Measurements from ENCODE around the gene TOP3B. TPM values are rescaled to one million over a fixed set of nuclear protein-coding genes. Genes with fewer than 3 reads are reported as not detected.

Gene TOP3B
- total RNA-seq, 2 experiments from 2014 or later = 33.6 to 34.0 TPM

DNA sequence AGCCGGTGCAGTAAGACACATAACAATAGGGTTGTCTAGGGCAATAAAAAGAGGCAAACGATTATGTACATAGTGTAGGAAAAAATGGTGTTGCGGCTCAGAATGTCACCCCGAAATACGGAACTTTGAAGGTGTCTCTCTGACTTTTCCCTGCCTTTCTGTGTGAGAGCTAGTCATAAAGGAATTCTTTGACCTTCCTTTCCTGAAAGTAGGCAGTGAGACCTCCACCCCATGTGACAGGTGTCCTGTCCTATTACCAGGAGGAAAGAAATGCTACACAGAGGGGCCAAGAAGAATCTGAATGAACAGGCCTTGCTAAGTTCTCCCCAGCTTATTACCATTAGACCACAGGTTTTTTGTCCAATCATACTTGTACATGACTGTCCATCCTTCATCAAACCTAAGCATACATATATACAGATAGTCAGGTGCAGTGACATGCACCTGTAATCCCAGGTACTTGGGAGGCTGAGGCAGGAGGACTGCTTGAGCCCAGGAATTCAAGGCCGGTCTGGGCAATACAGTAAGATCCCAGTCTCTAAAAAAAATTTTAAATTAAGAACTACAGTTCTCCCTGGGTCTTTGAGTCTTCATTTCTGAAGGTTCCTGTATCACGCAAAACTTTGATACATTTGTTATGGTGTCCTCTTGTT, 16.1 kb upstream of the TOP3B start:
- Mint-ChIP-seq H3K4me3 (no peak overlapping the region), H3K9me3 (no peaks in the 10 kb centered on the region), H3K27me3 (peaks cover 2% of the 10 kb centered on the region), H3K4me1 (ENCODE audit: low read depth) (no peaks in the 10 kb centered on the region), H3K36me3 (ENCODE audit: low read depth) (no peaks in the 10 kb centered on the region), H3K27ac (no peak overlapping the region)
- intact Hi-C loops (cut with micrococcal nuclease) = no loop called here
- ChIA-PET POLR2A (no interaction called here), CTCF (interaction anchor here (0.6 to 1.4 kb wide), 2 partner anchors 26 to 139 kb away, joined by 3 to 5 read pairs; no protein-coding TSS in a partner anchor)
- TF ChIP-seq, protein P1, sequence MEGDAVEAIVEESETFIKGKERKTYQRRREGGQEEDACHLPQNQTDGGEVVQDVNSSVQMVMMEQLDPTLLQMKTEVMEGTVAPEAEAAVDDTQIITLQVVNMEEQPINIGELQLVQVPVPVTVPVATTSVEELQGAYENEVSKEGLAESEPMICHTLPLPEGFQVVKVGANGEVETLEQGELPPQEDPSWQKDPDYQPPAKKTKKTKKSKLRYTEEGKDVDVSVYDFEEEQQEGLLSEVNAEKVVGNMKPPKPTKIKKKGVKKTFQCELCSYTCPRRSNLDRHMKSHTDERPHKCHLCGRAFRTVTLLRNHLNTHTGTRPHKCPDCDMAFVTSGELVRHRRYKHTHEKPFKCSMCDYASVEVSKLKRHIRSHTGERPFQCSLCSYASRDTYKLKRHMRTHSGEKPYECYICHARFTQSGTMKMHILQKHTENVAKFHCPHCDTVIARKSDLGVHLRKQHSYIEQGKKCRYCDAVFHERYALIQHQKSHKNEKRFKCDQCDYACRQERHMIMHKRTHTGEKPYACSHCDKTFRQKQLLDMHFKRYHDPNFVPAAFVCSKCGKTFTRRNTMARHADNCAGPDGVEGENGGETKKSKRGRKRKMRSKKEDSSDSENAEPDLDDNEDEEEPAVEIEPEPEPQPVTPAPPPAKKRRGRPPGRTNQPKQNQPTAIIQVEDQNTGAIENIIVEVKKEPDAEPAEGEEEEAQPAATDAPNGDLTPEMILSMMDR (IDR thresholded peaks at IDR 0.05) = no peak
- no peak for ATAC-seq
- DNase-seq = no peak

DNA sequence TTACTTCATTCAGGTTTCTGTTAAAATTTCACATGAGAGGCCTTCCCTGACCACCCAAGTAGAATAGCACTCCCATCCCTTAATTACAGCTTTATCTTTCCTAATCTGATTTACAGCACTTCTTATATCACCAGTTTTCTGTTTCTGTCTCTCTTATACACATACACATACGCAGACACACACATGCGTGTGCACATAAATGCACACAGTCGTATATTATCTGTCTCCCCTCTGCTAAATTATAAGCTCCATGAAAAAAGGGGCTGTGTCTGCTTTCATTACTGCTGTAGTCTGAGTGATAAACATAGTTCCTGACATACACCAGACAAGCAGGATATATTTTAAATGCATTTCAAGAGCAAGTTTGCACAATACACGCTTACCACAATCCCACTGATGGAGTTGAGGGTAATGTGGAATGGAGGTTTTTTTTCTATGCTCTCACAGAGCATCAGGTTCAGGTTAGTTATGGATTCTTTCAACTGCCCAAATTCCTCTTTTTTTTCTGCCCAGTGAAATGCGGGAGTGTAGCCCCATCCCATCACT, 13.7 kb upstream of the TOP3B start:
- H3K4me3 Mint-ChIP-seq = no peak overlapping the region
- no peaks in the 10 kb centered on the region for H3K9me3 Mint-ChIP-seq
- no peak overlapping the region for H3K27ac Mint-ChIP-seq
- H3K4me1 Mint-ChIP-seq (ENCODE audit: low read depth) = no peaks in the 10 kb centered on the region
- ChIA-PET CTCF (interaction anchor here (1.3 kb wide), 1 partner anchor 24 kb away, joined by 3 read pairs; no protein-coding TSS in a partner anchor), POLR2A (no interaction called here)
- ATAC-seq (no peak), DNase-seq (no peak)
- TF ChIP-seq, protein P1 (IDR thresholded peaks at IDR 0.05) = no peak
- no peaks in the 10 kb centered on the region for H3K36me3 Mint-ChIP-seq (ENCODE audit: low read depth)
- intact Hi-C loops (cut with micrococcal nuclease) = no loop called here
- peaks cover 2% of the 10 kb centered on the region for H3K27me3 Mint-ChIP-seq

DNA sequence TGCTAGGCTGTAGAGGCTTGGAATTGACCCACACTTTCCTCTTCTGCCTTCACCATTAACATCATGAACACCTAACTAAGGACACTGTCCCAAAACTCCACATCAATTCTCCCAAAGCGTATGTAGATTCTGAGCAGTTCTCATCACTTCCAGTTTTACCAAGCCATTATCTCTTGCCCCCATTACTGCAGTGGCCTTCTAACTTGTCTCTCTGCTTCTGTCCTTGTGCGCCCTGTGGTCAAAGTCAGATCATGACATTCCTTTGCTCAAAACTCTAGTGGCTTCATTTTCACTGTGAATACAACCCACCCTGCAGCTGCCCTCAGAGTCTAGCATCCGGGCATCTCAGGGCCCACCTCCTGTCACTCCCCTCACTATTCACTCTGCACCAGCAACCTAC, 13.1 kb upstream of the TOP3B start:
- DNase-seq = no peak
- Mint-ChIP-seq H3K27ac (no peak overlapping the region), H3K4me1 (ENCODE audit: low read depth) (no peaks in the 10 kb centered on the region), H3K4me3 (no peak overlapping the region), H3K9me3 (no peaks in the 10 kb centered on the region), H3K27me3 (peaks cover 2% of the 10 kb centered on the region), H3K36me3 (ENCODE audit: low read depth) (no peaks in the 10 kb centered on the region)
- CTCF ChIA-PET = interaction anchor here (1.3 kb wide), 1 partner anchor 23 kb away, joined by 3 read pairs; no protein-coding TSS in a partner anchor
- ATAC-seq = no peak
- TF ChIP-seq, protein P1 (IDR thresholded peaks at IDR 0.05) = no peak
- POLR2A ChIA-PET = no interaction called here
- intact Hi-C loops (cut with micrococcal nuclease) = no loop called here

- Mint-ChIP-seq H3K9me3 (no peaks in the 10 kb centered on the region), H3K27me3 (peaks cover 2% of the 10 kb centered on the region), H3K4me1 (ENCODE audit: low read depth) (no peaks in the 10 kb centered on the region), H3K36me3 (ENCODE audit: low read depth) (no peaks in the 10 kb centered on the region), H3K27ac (no peak overlapping the region), H3K4me3 (no peak overlapping the region)
- ChIA-PET CTCF (no interaction called here), POLR2A (no interaction called here)
- no peak for DNase-seq
- TF ChIP-seq, protein P1 (IDR thresholded peaks at IDR 0.05) = no peak
- ATAC-seq = no peak
- intact Hi-C loops (cut with micrococcal nuclease) = no loop called here
Observed at GRCh38 chr22:21994881-21995444, 12.4 kb upstream of the TOP3B start.

DNA sequence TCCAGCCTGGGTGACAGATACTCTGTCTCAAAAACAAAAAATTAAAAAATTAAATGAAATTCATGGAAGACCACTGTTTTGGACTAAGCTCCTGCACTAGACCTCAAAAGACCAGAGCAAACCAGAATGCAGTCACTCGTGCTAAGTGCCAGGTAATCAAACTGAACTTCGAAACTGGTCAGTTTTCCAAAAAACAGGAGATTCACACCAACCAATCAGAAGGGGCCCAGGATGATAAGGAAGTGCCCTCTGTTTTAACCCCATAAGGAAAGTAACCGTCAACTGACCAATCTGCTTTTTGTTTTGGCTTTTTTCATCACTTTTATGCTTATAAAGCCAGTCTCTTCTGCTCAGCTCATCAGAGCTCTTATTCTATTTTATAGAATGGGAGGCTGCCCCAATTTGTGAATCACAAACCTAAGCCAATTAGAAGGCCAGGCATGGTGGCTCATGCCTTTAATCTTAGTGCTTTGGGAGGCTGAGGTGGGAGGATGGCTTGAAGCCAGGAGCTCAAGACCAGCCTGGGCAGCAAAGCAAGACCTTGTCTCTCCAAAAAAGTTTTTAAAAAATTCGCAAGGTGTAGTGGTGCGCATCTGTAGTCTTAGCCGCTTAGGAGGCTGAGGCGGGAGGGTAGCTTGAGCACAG, 10.1 kb upstream of the TOP3B start:
- Mint-ChIP-seq H3K27ac (no peak overlapping the region), H3K36me3 (ENCODE audit: low read depth) (no peaks in the 10 kb centered on the region), H3K4me1 (ENCODE audit: low read depth) (no peaks in the 10 kb centered on the region), H3K4me3 (no peak overlapping the region), H3K27me3 (peaks cover 3% of the 10 kb centered on the region), H3K9me3 (no peaks in the 10 kb centered on the region)
- TF ChIP-seq, protein P1 (IDR thresholded peaks at IDR 0.05) = no peak
- DNase-seq = no peak
- intact Hi-C loops (cut with micrococcal nuclease) = no loop called here
- CTCF ChIA-PET = interaction anchor here (1.4 kb wide), 1 partner anchor 11 kb away, joined by 5 read pairs; the partner anchor contains the start of gene TOP3B
- no peak for ATAC-seq
- POLR2A ChIA-PET = no interaction called here
